ENCODE measurements around the gene HSDL1. TPM values are rescaled to one million over a fixed set of nuclear protein-coding genes. Genes with fewer than 3 reads are reported as not detected.

The HSDL1 gene
- total and polyA plus RNA-seq, 10 of the 15 experiments (the other 5 are each of a cell fraction or from before 2014, with no cell fraction given): 2.0 to 13.4 (median 5.6) TPM

DNA sequence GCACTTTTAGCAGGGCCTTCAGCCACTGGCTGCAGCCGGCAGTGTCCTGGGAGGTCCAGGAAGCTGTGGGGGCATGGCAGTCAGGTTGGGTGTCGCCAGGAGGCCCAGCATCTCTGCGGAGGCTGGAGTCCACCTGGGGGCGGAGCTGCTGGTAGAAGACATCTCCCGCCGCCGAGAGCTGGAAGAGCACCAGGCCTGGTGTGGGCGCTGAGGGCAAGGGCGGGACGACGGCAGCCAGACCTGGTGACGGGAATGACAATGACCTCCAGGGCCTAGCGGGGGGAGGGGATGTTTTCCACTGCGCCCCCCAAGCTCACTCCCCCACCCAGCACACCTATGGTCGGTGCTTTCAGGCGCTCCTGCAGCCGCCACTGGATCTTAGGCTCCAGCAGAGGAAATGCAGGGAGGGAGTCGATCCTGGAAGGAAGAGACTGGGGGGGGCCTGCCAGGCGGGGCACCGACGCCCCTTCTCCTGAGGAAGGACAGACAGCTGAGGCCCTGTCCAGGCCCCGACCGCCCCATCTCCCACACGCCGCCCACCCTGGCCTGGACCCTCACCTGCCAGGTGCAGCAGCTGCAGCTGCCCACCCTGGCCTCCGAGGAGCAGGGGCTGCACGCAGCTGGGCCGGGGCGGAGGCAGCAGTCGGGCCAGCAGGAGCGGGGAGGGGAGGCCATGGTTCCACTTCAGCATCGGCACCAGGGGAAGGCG, 34.8 kb upstream of the HSDL1 start:
- SMC1A ChIA-PET (ENCODE audit: uncharacterized antibody, unreplicated experiment): no interaction called here
- no peaks in the 10 kb centered on the region; the same call in 1 of the 2 replicates for H3K79me2 ChIP-seq (ENCODE audit: control insufficient read depth, insufficient read depth, low read length)
- no peak overlapping the region for H3K4me3 ChIP-seq
- in situ Hi-C loops (cut with MboI) (loop anchor here (5.0 kb wide), 1 partner anchor 222 kb away; no protein-coding TSS in a partner anchor), intact Hi-C loops (cut with micrococcal nuclease; ENCODE audit: unreplicated experiment) (no loop called here)
- H3K4me1 ChIP-seq (ENCODE audit: control insufficient read depth, insufficient read depth, low read length): peaks cover 13% of the 10 kb centered on the region
- no peak overlapping the region for H3K27ac ChIP-seq (ENCODE audit: control insufficient read depth, insufficient read depth)
- no peak for DNase-seq (ENCODE audit: low read depth, low spot score)
- RAD21 ChIA-PET (ENCODE audit: unreplicated experiment): interaction anchor here (0.9 kb wide), 1 partner anchor 94 kb away, joined by 3 read pairs; no protein-coding TSS in a partner anchor
- H4K20me1 ChIP-seq (ENCODE audit: control insufficient read depth, insufficient read depth): no peaks in the 10 kb centered on the region
- H3K9ac ChIP-seq (ENCODE audit: control insufficient read depth, insufficient read depth, low read length): no peak overlapping the region
- no peak for TF ChIP-seq ZNF622 (IDR thresholded peaks at IDR 0.05)
- no peak for FAIRE-seq
- no TSS peak for BruUV-seq (replicated peaks)
- no peaks in the 10 kb centered on the region for H3K9me3 ChIP-seq (replicated peaks; ENCODE audit: control insufficient read depth, insufficient read depth, low read length)
- 93% methylated on average over 33 of the region's 33 CpGs for WGBS (ENCODE audit: insufficient coverage, insufficient replicate concordance, low lambda C conversion rate, missing lambda C conversion rate)
- peaks cover 5 to 23% of the 10 kb centered on the region in 2 experiments; a peak in 3 of 4 replicates for H3K36me3 ChIP-seq (ENCODE audit: control insufficient read depth in 2 of 2, insufficient read depth in 2 of 2, low read length in 1 of 2)
- no peak for ATAC-seq
- no peak overlapping the region for H2AFZ ChIP-seq (ENCODE audit: control insufficient read depth, low read depth, low read length)
- POLR2A ChIA-PET: interaction anchor here (0.6 kb wide), 1 partner anchor 277 kb away, joined by 5 read pairs; no protein-coding TSS in a partner anchor
- no peak overlapping the region for H3K4me2 ChIP-seq (ENCODE audit: control insufficient read depth, insufficient read depth)
- CTCF ChIA-PET: interaction anchor here (1.1 to 1.5 kb wide), 3 partner anchors 90 to 114 kb away, joined by 3 to 4 read pairs (median 3); no protein-coding TSS in a partner anchor
- H3K27me3 ChIP-seq (replicated peaks in 1 of 2; ENCODE audit: control insufficient read depth in 2 of 2, insufficient read depth in 2 of 2, low read length in 1 of 2): no peaks in the 10 kb centered on the region

DNA sequence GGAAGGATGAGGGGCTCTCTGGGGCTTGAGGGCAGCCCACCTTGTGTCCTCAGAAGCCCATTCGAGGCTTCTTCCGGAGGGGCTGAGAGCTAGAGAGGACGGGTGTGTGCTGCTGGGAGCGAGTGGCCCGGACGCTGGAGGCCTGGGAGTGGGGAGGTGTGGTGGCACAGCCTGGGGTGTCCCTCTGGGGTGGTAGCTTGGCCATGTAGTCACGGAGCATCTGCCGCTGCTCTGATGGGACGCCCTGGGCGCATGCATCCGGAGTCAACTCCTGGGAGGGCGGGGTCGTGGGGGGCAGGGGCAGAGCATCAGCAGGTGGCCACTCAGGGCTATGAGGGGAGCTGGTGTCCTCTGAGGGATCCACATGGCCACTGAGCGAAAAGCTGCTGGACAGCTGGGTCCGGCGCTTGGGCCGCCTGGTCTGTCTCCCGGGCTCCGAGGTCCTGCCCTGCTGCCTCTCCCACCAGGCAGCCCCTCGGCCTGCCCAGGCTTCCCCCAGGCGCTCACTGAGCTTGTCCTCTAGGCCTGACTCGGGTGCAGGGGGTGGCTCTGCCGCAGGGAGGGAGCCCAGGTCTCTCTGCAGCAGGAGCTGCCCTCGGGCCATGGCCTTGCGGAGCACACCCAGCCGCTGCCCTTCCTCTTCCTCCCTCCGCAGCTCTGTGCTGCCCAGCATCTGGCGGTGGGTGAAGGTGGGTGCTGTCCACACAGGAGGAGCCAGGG, 34.1 kb upstream of the HSDL1 start:
- DNase-seq (ENCODE audit: low read depth, low spot score) (no peak), FAIRE-seq (no peak), ATAC-seq (no peak)
- Histone ChIP-seq H3K27me3 (replicated peaks in 1 of 2; ENCODE audit: control insufficient read depth in 2 of 2, insufficient read depth in 2 of 2, low read length in 1 of 2) (no peaks in the 10 kb centered on the region), H3K4me3 (no peak overlapping the region), H3K9me3 (replicated peaks; ENCODE audit: control insufficient read depth, insufficient read depth, low read length) (no peaks in the 10 kb centered on the region), H2AFZ (ENCODE audit: control insufficient read depth, low read depth, low read length) (no peak overlapping the region), H3K9ac (ENCODE audit: control insufficient read depth, insufficient read depth, low read length) (no peak overlapping the region), H3K4me2 (ENCODE audit: control insufficient read depth, insufficient read depth) (no peak overlapping the region), H3K4me1 (ENCODE audit: control insufficient read depth, insufficient read depth, low read length) (peaks cover 13% of the 10 kb centered on the region), H4K20me1 (ENCODE audit: control insufficient read depth, insufficient read depth) (no peaks in the 10 kb centered on the region), H3K27ac (ENCODE audit: control insufficient read depth, insufficient read depth) (no peak overlapping the region), H3K79me2 (ENCODE audit: control insufficient read depth, insufficient read depth, low read length) (no peaks in the 10 kb centered on the region), H3K36me3 (ENCODE audit: control insufficient read depth in 2 of 2, insufficient read depth in 2 of 2, low read length in 1 of 2) (peaks cover 5 to 20% of the 10 kb centered on the region in 2 experiments; a peak in 3 of 4 replicates)
- ChIA-PET POLR2A (interaction anchor here (0.6 kb wide), 1 partner anchor 276 kb away, joined by 5 read pairs; no protein-coding TSS in a partner anchor), RAD21 (ENCODE audit: unreplicated experiment) (interaction anchor here (0.9 kb wide), 1 partner anchor 93 kb away, joined by 3 read pairs; no protein-coding TSS in a partner anchor), CTCF (interaction anchor here (1.1 to 7.1 kb wide), 4 partner anchors 7 to 113 kb away, joined by 3 to 82 read pairs (median 17); partner anchors contain the start of gene TAF1C), SMC1A (ENCODE audit: uncharacterized antibody, unreplicated experiment) (interaction anchor here (1.1 kb wide), 1 partner anchor 8 kb away, joined by 4 read pairs; the partner anchor contains the start of gene TAF1C)
- TF ChIP-seq CHD1 (IDR thresholded peaks at IDR 0.05; ENCODE audit: low read depth, low read length) (no peak), RCOR1 (conservative IDR thresholded peaks at IDR 0.05; ENCODE audit: low read depth, low read length) (no peak), NFYA (IDR thresholded peaks at IDR 0.05; ENCODE audit: borderline replicate concordance, low read depth, low read length) (no peak), IKZF1 (conservative IDR thresholded peaks at IDR 0.05) (no peak), BRCA1 (IDR thresholded peaks at IDR 0.05; ENCODE audit: low read depth, low read length) (no peak)
- TF ChIP-seq, protein P1, sequence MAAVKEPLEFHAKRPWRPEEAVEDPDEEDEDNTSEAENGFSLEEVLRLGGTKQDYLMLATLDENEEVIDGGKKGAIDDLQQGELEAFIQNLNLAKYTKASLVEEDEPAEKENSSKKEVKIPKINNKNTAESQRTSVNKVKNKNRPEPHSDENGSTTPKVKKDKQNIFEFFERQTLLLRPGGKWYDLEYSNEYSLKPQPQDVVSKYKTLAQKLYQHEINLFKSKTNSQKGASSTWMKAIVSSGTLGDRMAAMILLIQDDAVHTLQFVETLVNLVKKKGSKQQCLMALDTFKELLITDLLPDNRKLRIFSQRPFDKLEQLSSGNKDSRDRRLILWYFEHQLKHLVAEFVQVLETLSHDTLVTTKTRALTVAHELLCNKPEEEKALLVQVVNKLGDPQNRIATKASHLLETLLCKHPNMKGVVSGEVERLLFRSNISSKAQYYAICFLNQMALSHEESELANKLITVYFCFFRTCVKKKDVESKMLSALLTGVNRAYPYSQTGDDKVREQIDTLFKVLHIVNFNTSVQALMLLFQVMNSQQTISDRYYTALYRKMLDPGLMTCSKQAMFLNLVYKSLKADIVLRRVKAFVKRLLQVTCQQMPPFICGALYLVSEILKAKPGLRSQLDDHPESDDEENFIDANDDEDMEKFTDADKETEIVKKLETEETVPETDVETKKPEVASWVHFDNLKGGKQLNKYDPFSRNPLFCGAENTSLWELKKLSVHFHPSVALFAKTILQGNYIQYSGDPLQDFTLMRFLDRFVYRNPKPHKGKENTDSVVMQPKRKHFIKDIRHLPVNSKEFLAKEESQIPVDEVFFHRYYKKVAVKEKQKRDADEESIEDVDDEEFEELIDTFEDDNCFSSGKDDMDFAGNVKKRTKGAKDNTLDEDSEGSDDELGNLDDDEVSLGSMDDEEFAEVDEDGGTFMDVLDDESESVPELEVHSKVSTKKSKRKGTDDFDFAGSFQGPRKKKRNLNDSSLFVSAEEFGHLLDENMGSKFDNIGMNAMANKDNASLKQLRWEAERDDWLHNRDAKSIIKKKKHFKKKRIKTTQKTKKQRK (IDR thresholded peaks at IDR 0.05; ENCODE audit: low read depth, low read length): no peak
- whole genome bisulfite sequencing (ENCODE audit: insufficient coverage, insufficient replicate concordance, low lambda C conversion rate, missing lambda C conversion rate): 94% methylated on average over 20 of the region's 28 CpGs
- no TSS peak for BruUV-seq (replicated peaks)
- intact Hi-C loops (cut with micrococcal nuclease; ENCODE audit: unreplicated experiment): no loop called here
- in situ Hi-C loops (cut with MboI): no loop called here
